HG03378 (cell line): Measurements from ENCODE around the gene PTPRCAP.

Experiments used
- ATAC-seq: cut with Tn5 transposase; IDR thresholded peaks from one replicate; pipeline ENCODE4 v1.9.1; 2021; ENCODE audit warnings: mild to moderate bottlenecking, moderate library complexity; ENCODE audit not compliant: unreplicated experiment

PTPRCAP gene

DNA sequence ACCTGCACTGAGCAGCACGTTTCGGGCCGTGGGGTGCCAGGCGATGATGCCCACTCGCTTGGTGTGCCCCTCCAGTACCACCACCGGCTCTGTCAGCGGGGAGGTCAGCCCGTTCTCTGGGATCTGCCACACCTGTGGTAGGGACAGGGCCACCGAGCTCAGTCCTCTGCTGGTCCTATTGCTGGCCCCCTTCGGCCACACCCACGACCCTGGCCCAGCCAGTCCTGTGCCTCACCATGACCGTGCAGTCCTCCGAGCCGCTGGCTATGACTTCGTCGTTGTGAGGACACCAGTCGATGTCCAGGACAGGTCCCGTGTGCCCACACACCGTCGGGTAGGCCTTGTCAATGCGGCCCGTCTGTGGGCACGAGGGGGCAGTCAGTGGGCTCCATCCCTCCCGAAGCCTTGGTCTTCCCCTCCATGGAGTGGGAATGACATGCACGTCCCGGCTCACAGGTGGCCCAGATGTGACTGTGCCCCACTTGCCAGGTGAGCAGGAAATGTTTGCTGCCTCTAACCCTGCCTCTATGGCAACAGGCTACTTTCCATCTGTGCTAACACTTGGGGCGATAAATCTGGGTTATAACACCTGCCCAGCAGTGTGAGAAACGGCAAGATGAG lies 4.4 kb upstream of the PTPRCAP start:
- no peak for ATAC-seq

DNA sequence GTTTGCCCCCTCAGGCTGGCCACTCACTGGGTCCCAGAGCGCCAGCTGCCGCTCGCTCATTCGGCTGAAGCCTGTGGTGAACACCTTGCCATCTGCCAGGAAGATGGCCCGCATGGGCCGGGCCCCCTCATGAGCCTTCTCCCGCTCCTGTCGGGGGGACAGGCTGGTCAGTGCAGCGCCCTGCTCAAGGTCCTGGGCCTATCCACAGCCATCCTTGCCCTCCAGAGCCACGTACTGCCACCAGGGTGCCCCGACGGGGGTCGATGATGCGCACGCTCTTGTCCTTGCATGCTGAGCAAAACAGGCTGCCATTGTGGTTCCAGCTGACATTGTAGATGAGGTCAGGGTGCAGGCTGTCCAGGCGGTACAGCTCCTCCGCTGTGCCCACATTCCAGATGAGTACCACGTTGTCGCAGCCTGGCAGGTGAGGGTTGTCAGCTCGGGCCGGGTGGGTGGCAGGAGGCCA lies 3.6 kb upstream of the PTPRCAP start:
- ATAC-seq: no peak

DNA sequence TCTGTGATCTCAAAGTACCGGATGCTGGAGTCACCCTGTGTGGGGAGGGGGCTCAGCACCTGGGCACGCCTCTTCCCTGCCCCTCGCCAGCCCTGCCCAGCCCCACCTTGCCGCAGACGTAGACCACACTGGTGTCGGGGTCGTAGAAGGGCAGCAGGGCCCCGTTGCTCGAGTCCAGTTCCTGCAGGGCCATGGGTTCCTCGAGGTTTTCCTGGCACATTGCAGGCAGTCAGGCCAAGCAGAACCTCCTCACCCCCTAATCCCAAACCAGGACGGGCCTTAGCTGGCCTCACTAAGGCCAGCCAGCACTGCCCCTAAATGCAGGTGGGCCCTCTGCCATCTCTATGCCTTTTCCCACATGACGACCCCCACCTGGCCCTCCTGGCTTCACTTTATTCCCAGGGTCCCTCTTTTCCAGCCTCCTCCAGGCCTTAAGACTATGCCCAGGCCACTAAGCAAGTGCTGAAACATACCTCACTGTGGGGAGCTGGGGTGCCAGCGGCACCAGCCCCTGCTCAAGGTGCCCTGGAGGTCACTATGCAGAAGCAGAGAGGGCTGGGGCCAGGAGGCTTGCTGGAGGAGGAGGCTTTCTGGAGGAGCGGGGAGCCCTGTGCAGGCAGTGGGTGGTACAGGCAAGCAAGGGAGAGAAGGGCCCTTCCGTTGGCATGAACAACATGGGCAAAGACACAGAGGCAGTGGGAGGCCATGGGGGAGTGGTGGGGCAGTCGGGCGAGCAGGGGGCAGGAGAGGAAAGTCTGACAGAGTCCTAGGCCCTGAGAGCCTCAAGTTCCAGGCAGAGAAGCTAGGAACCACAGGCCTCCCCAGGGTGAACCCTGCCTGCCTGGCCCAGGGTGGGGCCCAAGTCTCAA lies 3.0 kb upstream of the PTPRCAP start:
- ATAC-seq: no peak

DNA sequence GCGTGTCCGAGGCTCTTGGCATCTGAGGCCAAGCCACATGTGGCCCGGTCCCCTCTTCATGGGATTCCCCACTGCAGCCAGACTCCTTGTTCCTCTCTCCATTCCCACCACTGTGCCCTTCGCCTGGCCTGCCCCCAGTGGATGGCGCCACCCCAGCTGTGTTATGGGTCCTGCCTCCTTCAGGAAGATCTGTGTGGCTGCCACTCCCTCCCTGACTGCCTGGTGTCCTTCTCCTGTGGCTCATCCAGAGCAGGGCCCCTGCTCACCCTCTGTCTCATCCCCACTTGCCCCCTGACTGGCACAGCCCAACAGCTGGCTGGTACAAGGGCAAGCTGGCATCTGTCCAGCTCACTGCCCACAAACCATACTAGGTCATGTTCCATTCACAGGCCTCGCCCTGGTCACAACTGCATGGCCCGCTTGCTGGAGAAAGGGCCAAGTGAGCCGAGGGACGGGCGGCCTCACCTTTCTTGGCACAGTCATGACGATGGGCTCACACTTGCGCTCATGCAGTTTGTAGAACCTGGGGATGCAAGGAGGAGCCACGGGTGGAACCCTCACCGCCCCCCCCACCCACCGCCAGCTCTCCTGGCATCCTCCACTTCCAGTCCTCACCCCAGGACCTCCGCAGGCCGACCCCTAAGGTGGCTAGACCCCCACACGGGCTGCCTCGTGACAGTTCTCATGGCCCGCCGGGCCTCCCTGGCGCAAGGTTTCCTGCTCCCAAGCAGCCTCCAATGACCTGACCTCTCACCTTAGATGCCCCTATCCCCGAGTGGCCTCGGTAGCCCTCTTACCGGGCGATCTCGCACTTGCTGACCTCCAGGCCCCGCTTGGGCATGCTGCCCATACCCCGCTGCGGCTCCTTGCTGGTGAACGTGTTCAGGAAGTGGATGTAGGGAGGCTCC lies 2.1 kb upstream of the PTPRCAP start:
- ATAC-seq: no peak

DNA sequence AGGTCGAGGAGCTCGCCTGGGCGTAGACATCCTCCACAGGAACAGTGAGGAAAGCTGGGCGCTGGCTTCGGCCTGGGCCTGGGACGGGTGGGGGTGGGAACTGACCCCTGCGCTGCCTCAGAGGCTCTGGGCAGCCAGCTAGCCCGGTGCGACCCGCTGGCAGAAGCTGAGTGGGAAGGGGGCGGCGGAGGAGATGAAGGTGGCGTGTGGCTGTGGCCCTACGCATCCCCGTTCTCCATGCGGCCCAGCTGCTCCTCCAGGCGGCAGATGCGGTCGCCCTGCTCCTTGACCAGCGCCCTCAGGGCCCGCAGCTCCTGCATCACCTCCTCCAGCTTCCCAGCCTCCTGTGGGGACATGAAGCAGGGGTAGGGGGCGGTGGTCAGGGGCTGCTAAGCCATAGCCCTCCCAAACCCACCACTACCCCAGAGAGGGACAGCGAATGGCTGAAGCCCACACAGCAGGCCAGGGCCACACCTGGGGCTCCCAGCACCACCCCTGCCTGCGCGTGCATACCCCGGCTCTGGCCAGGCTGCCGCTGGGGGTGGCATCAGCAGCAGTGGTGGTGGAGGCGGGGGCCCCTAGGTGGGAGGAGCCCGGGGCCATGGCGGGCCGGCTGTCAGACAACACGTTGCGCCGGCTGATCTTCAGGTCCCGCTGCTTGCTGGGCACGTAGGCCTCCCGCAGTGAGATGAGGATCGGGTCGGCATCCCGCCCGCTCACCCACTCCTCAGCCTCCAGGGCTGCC lies 848 bp upstream of the PTPRCAP start:
- ATAC-seq: no peak

DNA sequence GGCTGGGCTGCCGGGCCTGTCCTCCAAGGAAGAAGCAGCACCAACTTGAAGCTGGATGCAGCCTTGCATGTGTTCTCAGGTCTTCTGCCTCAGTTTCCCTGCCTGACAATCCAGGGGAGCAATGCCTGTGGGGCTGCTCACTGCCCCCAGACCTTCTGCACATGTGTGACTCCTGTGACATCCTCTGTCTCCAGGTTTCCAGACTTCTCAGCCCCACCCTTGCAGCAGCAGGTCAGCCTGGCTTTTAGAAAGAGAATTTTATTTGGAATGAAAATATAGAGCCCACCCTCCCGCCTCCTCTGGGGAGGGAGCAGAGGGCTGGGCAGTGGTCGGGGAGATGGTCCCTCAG lies 301 bp upstream of the PTPRCAP start:
- ATAC-seq: no peak

DNA sequence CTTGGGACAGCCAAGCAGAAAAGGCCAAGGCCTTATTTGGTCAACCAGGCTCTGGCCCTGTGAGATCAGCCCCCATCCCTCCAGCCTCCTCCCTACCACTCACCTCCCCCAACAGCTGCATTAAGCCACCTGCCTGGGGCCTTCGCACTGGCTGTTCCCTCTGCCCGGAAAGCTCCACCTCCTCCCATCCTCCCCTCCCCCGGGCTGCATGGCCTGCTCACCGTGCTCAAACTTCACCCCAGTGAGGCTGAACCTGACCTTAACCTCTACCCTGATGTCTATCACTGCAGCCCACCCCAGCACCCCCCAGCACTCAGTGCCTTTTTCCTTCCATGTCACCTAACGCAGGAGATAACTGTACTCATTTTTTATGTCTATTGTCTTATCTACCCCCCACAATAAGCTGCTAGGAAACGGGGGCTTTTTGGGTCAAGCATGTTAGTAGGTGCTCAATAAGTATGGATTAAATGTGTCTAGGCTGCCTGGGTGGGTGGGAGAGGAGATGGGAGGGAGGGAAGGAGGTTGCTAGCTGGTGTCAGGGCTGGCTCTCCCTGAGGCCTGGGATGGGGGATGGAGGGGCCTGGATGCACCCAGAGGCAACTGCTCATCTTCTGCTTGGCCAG lies 912 bp downstream of the PTPRCAP start:
- no peak for ATAC-seq

DNA sequence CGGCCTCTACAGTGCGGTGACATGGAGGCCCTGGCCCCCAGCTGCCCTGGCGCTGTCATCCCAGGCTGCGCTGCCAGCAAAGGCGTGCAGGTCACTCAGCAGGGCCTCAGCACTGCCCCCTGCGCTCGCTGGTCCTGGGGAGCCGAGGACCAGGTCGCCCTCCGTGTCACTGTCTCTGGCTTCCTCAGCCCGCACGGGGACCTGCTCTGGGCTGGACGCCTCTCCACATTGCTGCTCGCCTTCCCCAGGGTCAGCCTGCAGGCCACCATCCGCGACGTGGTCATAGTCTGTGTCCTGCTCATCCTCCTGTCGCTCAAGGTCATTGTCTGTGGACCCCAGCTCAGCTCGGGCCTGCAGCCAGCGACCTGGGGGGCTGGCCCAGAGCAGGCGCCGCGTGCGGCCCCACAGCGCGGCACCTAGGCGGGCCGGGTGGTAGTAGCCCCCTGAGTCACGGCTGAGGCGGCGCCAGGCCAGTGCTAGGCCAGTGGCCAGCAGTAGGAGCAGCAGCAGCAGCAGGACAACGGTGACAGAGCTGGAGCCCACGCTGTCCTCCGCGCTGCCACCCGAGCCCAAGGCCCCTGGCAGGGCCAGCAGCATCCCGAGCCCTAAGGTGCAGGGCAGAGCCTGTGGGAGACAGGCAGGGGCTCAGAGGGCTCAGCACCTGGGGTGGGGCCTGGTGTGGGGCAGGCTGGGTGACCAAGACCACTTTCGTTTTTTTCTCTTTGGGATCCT lies 1.6 kb downstream of the PTPRCAP start:
- ATAC-seq: no peak

DNA sequence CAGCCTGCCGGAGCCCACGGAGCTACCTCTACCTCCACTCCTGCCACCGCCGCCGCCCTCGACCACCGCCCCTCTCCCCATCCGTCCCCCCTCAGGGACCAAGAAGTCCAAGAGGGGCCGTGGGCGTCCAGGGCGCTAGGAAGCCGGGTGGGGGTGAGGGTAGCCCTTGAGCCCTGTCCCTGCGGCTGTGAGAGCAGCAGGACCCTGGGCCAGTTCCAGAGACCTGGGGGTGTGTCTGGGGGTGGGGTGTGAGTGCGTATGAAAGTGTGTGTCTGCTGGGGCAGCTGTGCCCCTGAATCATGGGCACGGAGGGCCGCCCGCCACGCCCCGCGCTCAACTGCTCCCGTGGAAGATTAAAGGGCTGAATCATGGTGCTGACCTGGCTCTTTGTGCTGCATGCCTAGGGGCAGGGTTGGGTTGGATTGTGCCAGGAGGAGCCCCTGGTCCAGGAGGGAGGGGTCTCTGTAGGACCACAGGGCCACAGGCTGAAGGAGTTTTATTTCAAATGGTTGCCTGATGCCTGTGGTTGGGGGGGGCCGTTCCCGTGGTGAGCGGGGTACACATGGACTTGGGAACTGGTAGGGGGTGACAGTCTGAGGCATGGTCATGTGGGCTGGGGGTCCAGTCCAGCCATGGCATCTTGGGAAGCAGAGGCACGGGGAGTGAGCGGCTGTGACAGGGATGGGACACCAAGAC lies 2.3 kb downstream of the PTPRCAP start:
- no peak for ATAC-seq

DNA sequence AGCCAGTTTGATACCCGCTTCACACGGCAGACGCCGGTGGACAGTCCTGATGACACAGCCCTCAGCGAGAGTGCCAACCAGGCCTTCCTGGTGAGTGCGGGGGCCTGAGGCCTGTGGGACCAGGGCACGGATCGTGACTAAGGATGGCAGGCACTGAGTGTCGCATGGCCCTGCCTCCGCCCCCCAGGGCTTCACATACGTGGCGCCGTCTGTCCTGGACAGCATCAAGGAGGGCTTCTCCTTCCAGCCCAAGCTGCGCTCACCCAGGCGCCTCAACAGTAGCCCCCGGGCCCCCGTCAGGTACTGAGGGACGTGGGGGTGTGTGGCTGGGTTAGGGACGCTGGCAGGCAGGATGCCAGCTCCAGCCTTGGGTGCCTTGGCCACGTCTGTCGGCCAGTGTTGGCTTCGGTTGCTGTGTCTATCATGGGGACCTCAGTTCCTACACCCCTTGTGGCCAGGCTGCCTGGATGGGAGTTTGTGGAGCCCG lies 3.0 kb downstream of the PTPRCAP start:
- ATAC-seq: no peak

DNA sequence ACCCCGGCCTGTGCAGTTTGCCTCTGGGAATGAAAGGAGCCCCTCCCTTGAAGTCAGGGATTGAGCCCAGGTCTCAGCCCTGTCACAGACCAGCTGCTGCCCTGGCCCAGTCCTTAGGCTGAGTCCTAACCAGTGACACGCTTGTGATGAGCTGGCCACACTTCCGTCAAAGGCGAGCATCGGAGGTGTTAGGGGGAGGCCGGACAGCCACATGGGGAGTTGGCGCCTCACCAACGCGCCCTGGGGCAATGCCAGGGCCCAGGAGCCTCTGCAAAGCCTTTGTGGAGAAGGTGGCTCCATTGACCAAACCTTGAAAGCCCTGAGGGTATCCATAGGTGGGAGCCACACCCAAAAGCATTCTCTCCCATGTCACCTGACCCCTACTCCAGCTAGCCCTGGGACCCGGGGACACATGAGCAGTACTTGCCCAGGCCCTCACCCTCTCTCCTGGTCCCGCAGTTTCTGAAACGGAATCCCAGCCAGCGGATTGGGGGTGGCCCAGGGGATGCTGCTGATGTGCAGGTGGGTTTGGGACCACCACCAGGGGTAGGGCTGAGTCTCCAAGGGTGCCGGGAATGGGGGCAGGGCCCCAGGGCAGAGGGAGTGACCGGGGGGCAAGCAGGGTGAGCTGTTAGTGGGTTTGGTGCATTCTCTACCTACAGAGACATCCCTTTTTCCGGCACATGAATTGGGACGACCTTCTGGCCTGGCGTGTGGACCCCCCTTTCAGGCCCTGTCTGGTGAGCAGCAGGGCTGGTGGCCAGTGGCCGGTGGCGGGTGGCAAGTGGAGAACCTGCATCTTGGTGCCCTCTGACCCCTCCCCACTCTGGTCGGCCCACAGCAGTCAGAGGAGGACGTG lies 3.7 kb downstream of the PTPRCAP start:
- no peak for ATAC-seq

DNA sequence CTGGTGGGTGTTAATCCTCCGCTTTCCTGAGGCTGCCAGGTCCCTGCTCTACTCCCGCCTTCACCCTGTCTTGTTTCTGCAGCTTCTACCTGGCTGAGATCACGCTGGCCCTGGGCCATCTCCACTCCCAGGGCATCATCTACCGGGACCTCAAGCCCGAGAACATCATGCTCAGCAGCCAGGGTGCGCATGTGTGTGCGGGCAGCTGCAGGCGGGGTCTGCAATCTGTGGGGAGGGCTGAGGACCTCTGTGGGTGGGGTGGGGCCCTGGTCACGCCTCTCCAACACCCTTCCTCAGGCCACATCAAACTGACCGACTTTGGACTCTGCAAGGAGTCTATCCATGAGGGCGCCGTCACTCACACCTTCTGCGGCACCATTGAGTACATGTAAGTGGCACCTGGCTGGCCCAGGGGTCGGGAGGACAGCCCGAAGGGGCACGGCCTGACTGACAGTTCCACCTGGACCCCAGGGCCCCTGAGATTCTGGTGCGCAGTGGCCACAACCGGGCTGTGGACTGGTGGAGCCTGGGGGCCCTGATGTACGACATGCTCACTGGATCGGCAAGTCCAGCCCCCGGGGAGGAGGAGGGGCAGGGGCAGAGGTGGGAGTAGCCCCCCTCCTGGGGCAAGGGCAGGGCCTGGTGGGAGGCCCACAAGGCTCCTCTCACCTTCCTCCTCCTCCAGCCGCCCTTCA lies 4.7 kb downstream of the PTPRCAP start:
- no peak for ATAC-seq

DNA sequence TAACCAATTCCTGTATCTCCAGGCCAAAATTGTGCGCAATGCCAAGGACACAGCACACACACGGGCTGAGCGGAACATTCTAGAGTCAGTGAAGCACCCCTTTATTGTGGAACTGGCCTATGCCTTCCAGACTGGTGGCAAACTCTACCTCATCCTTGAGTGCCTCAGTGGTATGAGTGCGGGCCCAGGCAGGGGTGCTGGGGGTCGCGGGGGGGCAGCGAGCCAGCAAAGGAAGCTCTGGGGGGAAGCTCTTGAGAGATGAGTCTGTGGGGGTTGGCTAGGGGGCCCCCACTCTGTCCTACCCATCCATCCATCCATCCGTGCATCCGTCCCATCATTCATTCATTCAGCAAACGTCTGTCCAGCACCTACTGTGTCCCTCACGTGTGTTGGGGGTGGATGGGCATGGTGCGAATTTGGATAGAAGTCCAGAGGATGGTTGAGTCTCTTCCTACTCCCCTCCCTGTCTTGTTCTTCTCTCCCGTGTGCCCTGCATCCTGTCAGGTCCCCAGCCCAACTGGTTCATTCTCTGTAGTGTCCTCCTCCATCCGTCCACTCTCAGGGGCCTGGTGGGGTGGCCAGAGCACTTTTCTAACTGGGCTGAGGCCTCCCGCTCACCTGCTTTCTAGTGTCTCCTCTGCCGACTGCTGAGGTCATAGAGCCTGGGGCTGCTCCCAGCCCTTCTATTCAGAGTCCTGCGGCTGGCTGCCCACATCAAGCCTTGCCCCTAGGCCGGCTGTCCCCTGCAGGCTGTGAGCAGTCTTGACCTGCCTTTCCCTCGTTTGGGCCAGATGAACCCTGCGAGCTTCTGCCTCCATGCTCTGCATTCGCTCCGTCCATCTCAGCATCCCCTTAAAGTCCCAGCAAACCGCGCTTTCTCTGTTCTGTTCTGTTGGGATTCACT lies 5.9 kb downstream of the PTPRCAP start:
- ATAC-seq: no peak

DNA sequence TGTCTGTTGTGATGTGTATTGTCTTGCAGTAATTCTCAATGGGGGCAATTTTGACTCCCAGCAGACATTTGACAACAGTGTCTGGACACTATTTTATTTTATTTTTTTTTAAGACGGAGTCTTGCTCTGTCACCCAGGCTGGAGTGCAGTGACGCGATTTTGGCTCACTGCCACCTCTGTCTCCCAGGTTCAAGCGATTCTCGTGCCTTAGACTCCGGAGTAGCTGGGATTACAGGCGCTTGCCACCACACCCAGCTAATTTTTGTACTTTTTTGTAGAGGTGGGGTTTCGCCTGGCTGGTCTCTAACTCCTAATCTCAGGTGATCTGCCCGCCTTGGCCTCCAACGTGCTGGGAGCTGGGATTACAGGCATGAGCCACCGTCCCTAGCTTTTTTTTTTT lies 7.8 kb downstream of the PTPRCAP start:
- no peak for ATAC-seq

DNA sequence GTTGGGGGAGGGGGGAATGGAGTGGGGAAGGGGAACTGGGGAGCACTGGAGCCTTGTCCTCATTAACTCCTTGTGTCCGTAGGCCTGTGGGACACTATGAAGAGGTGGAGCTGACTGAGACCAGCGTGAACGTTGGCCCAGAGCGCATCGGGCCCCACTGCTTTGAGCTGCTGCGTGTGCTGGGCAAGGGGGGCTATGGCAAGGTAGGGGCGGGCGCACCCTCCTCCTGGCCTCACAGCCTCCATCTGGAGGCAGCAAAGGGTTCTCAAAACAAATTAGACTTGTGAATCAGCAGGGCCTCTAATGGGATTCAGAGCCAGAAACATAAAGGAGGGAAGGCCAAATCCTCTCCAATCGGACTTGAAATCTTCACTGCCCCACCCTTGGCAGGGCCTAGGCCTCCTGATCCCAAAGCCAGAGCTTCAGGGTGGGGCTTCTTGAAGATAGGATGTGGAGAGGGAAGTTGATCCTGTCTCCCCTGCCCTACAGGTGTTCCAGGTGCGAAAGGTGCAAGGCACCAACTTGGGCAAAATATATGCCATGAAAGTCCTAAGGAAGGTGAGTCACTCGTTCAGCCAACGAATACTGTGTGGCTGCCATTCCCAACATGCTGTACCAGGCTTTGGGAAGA lies 8.3 kb downstream of the PTPRCAP start:
- no peak for ATAC-seq
